Uterus (tissue), 4 donors: ENCODE measurements around the gene LEFTY2. TPM values are rescaled to one million over a fixed set of nuclear protein-coding genes. Genes with fewer than 3 reads are reported as not detected.
A peak's percentile ranks its signal among the peaks of the same experiment; 100 is the strongest.

ENCODE experiments used
- DNase-seq, 2 donors: peaks; one replicate each; pipeline ENCODE4 v3.0.0-alpha.2; 2019 to 2020
- H3K27ac ChIP-seq, 2 donors: fragments of 200-600 bp; sonication (generic); 1 replicate in 1 of 2; 2 replicates in 1 of 2; pipeline ENCODE4 v1.5.1; 2016 to 2018
- H3K27me3 ChIP-seq, 2 donors: fragments of 200-600 bp; sonication (generic); one replicate each; pipeline ENCODE4 v1.5.1; 2018 to 2019; ENCODE audit warnings: control low read depth in 1 of 2
- H3K36me3 ChIP-seq, 2 donors: fragments of 200-600 bp; sonication (generic); one replicate each; pipeline ENCODE4 v1.5.1; 2019; ENCODE audit warnings: control low read depth in 1 of 2
- H3K4me1 ChIP-seq, 2 donors: fragments of 200-600 bp; sonication (generic); one replicate each; pipeline ENCODE4 v1.5.1; 2018 to 2019; ENCODE audit warnings: control low read depth in 1 of 2
- H3K4me3 ChIP-seq, 2 donors: fragments of 200-600 bp; sonication (generic); 1 replicate in 1 of 2; 2 replicates in 1 of 2; pipeline ENCODE4 v1.5.1; 2018 to 2019; ENCODE audit warnings: mild to moderate bottlenecking in 1 of 2
- H3K9me3 ChIP-seq, 2 donors: fragments of 200-600 bp; sonication (generic); one replicate each; pipeline ENCODE4 v1.5.1; 2019; ENCODE audit warnings: control low read depth in 1 of 2
- POLR2A ChIP-seq, 2 donors: fragments of 450-650 bp; IDR thresholded peaks; one replicate each; pipeline ENCODE4 v1.6.1; 2016; ENCODE audit warnings: antibody characterized with exemption in 2 of 2, mild to moderate bottlenecking in 1 of 2, moderate library complexity in 1 of 2
- intact Hi-C: fragments of 100-400 bp; cut with DNase I; formaldehyde crosslinking; loops from one replicate; pipeline ENCODE4 v1.15.1; 2023; ENCODE audit warnings: low total_unique reads
- total RNA-seq, 4 donors: library from RNA; depleted of rRNA in 3 of 4; stranded (reverse); fragments of >200 nt in 3 of 4; gene quantifications; one replicate each; pipeline versions ENCODE4 v1.1.0 to v1.2.4, GENCODE V29; 2014 to 2023
- TF ChIP-seq, protein P1 (sequence below), 4 experiments: fragments of 200-600 bp in 2 of 4; fragments of 450-650 bp in 2 of 4; sonication (generic) in 2 of 4; IDR thresholded peaks; one replicate each; pipeline ENCODE4 v1.5.1; 2016 to 2019; ENCODE audit warnings: antibody characterized with exemption in 4 of 4, mild to moderate bottlenecking in 2 of 4, moderate library complexity in 1 of 4
- donor health status: DM: yes; HTN: yes; CAD: no.

Gene LEFTY2
- total RNA-seq, 4 donors from 2014 or later: 6.1 to 41.6 (median 29.5) TPM

DNA sequence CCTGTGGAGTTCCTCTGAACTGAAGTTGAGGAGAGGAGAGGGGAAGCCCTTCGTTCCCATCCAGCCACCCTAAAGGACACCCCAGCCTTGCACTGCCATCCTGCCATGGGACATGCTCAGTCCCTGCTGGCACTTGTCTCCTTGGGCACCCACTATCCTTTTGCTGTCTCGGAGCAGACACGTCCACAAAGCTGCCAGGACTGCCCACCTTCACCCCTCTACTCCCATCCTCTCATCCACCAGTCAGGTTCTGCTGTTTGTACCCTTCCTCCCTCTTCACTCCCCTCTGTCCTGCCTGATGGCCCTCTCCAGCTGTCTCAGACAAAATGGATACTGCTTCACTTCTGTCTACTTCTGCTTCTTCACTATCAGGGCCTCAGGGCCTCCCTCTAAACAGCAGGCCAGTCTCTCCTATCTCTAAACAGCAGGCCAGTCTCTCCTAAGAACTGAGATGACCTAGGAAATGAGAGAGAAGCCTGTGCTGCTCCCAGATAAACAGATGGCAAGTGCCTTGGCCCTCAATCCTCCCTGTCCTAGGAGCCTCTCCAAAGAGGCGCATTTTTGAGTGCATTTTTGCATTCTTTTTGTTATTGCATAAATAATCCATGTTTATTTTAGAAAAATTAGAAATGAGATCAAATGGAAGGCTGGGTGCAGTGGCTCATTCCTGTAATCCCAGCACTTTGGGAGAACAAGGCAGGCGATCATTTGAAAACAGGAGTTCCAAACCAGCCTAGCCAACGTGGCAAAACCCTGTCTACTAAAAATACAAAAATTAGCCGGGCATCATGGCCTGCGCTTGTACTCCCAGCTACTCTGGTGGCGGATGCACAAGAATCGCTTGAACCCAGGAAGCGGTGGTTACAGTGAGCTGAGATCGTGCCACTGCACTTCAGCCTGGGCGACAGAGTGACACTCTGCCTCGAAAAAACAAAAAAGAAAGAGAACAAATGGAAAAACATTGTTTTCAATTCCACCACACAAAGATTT is 12.5 kb downstream of the LEFTY2 start:
- Histone ChIP-seq H3K36me3 (no peaks in the 10 kb centered on the region), H3K27ac (no peak overlapping the region), H3K4me3 (no peak overlapping the region), H3K4me1 (no peaks in the 10 kb centered on the region), H3K9me3 (no peaks in the 10 kb centered on the region), H3K27me3 (no peaks in the 10 kb centered on the region)
- no peak for DNase-seq
- TF ChIP-seq, protein P1, sequence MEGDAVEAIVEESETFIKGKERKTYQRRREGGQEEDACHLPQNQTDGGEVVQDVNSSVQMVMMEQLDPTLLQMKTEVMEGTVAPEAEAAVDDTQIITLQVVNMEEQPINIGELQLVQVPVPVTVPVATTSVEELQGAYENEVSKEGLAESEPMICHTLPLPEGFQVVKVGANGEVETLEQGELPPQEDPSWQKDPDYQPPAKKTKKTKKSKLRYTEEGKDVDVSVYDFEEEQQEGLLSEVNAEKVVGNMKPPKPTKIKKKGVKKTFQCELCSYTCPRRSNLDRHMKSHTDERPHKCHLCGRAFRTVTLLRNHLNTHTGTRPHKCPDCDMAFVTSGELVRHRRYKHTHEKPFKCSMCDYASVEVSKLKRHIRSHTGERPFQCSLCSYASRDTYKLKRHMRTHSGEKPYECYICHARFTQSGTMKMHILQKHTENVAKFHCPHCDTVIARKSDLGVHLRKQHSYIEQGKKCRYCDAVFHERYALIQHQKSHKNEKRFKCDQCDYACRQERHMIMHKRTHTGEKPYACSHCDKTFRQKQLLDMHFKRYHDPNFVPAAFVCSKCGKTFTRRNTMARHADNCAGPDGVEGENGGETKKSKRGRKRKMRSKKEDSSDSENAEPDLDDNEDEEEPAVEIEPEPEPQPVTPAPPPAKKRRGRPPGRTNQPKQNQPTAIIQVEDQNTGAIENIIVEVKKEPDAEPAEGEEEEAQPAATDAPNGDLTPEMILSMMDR (IDR thresholded peaks at IDR 0.05): no peak
- no peak for TF ChIP-seq POLR2A (IDR thresholded peaks at IDR 0.05)
- intact Hi-C loops: no loop called here

DNA sequence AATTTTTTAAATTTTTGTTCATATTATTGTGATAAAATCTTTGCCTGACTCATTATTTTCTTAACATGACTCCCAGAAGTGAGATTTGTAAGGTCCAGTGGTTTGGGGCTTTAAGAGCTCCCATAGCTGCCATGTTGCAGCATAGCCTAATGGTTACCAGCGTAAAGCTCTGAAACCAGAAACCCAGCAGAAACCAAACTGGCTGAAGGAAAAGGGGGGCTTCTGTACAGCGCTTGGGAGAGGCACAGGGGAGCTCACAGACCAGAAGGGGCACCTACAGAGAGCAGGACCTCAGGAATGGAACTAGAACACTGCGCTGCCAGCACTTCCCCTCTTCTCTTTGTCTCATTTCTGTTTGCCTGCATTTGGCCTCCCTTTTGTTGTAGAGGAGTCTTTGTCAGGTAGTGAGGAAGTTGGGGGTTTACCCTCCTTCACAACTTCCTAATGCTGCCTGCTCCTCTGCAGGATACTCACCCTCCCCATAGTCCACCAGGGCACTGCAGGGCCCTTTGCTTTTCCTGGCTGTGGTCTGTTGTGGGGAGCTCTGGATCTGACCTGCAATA is 14.4 kb downstream of the LEFTY2 start:
- Histone ChIP-seq H3K27me3 (no peaks in the 10 kb centered on the region), H3K36me3 (no peaks in the 10 kb centered on the region), H3K4me1 (no peaks in the 10 kb centered on the region), H3K27ac (no peak overlapping the region), H3K9me3 (no peaks in the 10 kb centered on the region), H3K4me3 (no peak overlapping the region)
- no peak for TF ChIP-seq POLR2A (IDR thresholded peaks at IDR 0.05)
- TF ChIP-seq, protein P1 (IDR thresholded peaks at IDR 0.05): no peak
- no peak for DNase-seq
- intact Hi-C loops: no loop called here

DNA sequence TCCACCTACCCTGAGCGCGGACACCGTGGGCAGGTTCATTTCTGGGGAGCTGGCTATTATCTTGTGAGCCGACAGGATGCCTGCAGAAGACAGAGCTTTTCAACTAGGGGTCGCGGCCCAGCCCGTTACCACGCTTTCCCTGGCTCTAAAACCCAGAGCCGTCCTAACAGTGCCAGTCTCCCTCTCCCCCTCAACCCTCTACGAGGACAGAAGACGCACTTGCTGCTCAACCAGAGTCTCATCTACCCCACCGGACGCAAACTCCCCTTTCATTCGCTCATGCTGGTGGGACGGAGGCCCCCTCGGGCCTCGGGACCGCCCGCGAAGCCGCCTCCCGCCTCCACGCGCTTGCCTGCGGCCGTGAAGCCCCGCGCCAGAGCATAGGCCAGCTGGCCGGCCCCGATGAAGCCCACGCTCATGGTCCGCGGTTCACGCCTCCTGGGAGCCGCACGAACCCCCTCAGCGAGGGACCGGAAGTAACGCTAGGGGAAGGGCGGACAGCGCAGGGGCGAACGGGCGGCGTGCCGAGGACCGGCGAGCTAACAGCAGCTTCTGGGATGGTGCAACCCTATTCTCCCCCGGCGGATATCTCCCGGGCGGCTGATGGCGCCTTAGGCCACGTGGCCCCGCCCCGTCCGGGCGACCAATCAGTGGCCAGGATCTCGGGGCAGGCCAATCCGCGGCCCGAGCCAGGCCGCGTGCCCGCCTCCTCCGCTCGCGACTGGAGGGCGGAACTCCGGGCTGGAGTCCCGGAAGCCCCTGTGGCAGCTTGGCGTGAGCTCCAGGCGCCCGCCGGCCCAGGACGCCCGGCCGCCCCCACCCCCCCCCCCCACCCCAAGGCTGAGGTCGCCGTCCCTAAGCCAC is 17.1 kb downstream of the LEFTY2 start, which contains the start of gene PYCR2:
PYCR2 (minus strand) TSS at position 559 of the 864 bp plus-strand sequence; CDS start at position 419, 140 bp downstream.
- Histone ChIP-seq H3K27ac (peak within 1 kb of the TSS; percentile 72 to 95), H3K9me3 (no peaks in the 10 kb centered on the region), H3K27me3 (no peaks in the 10 kb centered on the region), H3K36me3 (no peaks in the 10 kb centered on the region), H3K4me1 (no peaks in the 10 kb centered on the region), H3K4me3 (peak within 1 kb of the TSS; percentile 59 to 88)
- TF ChIP-seq POLR2A (IDR thresholded peaks at IDR 0.05): peak; percentile 91 to 96
- TF ChIP-seq, protein P1 (IDR thresholded peaks at IDR 0.05): peak in 2 of 4 experiments; percentile 27 to 31
- intact Hi-C loops: no loop called here
- peak; percentile 95 to 97 for DNase-seq

DNA sequence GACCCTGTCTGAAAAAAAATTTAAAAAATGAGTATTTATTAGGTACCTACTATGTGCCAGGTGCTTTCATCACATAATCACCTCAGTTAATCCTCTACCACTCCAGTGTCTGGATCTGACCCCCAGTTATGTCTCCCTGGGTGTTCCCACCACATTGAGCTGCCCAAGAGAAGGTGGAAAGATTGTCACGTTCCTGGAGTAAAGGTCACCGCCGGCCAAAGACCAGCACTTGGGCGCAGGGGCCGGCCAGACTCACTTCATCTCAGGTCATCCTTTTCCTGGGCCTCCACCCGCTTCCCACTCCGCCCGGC is 17.7 kb downstream of the LEFTY2 start:
- no peaks in the 10 kb centered on the region for H3K27me3 ChIP-seq
- peak overlapping the region; percentile 72 to 95 for H3K27ac ChIP-seq
- intact Hi-C loops: no loop called here
- H3K9me3 ChIP-seq: no peaks in the 10 kb centered on the region
- H3K4me1 ChIP-seq: no peaks in the 10 kb centered on the region
- no peak for DNase-seq
- no peaks in the 10 kb centered on the region for H3K36me3 ChIP-seq
- peak overlapping the region; percentile 59 to 88 for H3K4me3 ChIP-seq
- TF ChIP-seq, protein P1 (IDR thresholded peaks at IDR 0.05): no peak
- no peak for TF ChIP-seq POLR2A (IDR thresholded peaks at IDR 0.05)
